K562 (cell line): ENCODE results near the gene LTB4R2. TPM values are rescaled to one million over a fixed set of nuclear protein-coding genes. Genes with fewer than 3 reads are reported as not detected.

Source experiments
- ATF7 ChIP-seq: fragments of 450-650 bp; IDR thresholded peaks from 2 replicates; pipeline ENCODE4 v1.7.1; 2014; ENCODE audit warnings: mild to moderate bottlenecking, moderate library complexity
- BCL6 ChIP-seq: fragments of 250-450 bp; sonication (Bioruptor Pico); IDR thresholded peaks from 2 replicates; pipeline ENCODE4 v1.4.0; 2020
- FOXK1 ChIP-seq: sonication (generic); formaldehyde crosslinking; IDR thresholded peaks from 2 replicates; pipeline ENCODE4 v1.8.0; 2022; ENCODE audit warnings: missing genetic modification reagents, mild to moderate bottlenecking, borderline replicate concordance
- FUS ChIP-seq: fragments of 200-400 bp; formaldehyde crosslinking; optimal IDR thresholded peaks from 2 replicates; pipeline ENCODE3; 2017; ENCODE audit warnings: low read depth, low read length
- MCM5 ChIP-seq: fragments of 450-650 bp; IDR thresholded peaks from 2 replicates; pipeline ENCODE4 v1.6.1; 2016; ENCODE audit warnings: low read depth
- NCOA6 ChIP-seq: fragments of 450-650 bp; IDR thresholded peaks from 2 replicates; pipeline ENCODE4 v1.6.1; 2017; ENCODE audit warnings: mild to moderate bottlenecking
- RBM34 ChIP-seq: fragments of 200-400 bp; formaldehyde crosslinking; IDR thresholded peaks from 2 replicates; pipeline ENCODE4 v1.6.1; 2018; ENCODE audit warnings: low read length, borderline replicate concordance; ENCODE audit not compliant: insufficient read depth
- SMAD4 ChIP-seq: fragments of 250-450 bp; sonication (Bioruptor Pico); conservative IDR thresholded peaks from 2 replicates; pipeline ENCODE4 v1.8.0; 2021; ENCODE audit warnings: inconsistent platforms, mild to moderate bottlenecking, moderate library complexity
- SRF ChIP-seq, 2 experiments: fragments of 250-450, 450-650 bp in 1 of 2; sonication (Bioruptor Pico) in 1 of 2; sonication (generic) in 1 of 2; formaldehyde crosslinking; IDR thresholded peaks; 2 replicates each; pipeline versions ENCODE4 v1.5.0 to v1.5.1; 2020 to 2022; ENCODE audit warnings: mild to moderate bottlenecking in 1 of 2, missing genetic modification reagents in 1 of 2
- ZNF282 ChIP-seq: sonication (generic); formaldehyde crosslinking; IDR thresholded peaks from 2 replicates; pipeline ENCODE4 v1.8.1; 2023; ENCODE audit warnings: missing genetic modification reagents
- ZNF316 ChIP-seq: fragments of 450-650 bp; IDR thresholded peaks from 2 replicates; pipeline ENCODE4 v1.6.1; 2016
- ZNF324 ChIP-seq: fragments of 250-450 bp; sonication (Bioruptor Pico); IDR thresholded peaks from 2 replicates; pipeline ENCODE4 v1.4.0; 2020; ENCODE audit warnings: mild to moderate bottlenecking
- ZNF79 ChIP-seq: fragments of 250-450 bp; sonication (Bioruptor Pico); IDR thresholded peaks from 2 replicates; pipeline ENCODE4 v1.4.0; 2020; ENCODE audit warnings: low read depth, mild to moderate bottlenecking, moderate library complexity
- polyA plus RNA-seq, 8 experiments: library from polyadenylated mRNA; depleted of rRNA in 4 of 8; stranded (reverse) in 5 of 8; unstranded in 3 of 8; fragments of >200 nt; fragmentation: Nextera tagmentation in 2 of 8; fragmentation: Illumina TruSeq in 1 of 8; extraction: Ambion mirVana in 2 of 8; extraction: Trizol in 1 of 8; gene quantifications; 2 replicates each; pipeline versions ENCODE4 v1.2.1 to v1.2.3, GENCODE V29; 2011 to 2014; ENCODE audit warnings: inconsistent platforms in 1 of 8, missing spikeins in 1 of 8
- total RNA-seq, 7 experiments: library from RNA; depleted of rRNA in 6 of 7; stranded (reverse); fragments of >200 nt in 6 of 7; fragmentation: Illumina TruSeq in 2 of 7; extraction: Trizol in 2 of 7; gene quantifications; 2 replicates each; pipeline versions ENCODE4 v1.2.1 to v1.2.3, GENCODE V29; 2011 to 2021; ENCODE audit warnings: low replicate concordance in 1 of 7
- TF ChIP-seq, protein P1 (sequence below): IDR thresholded peaks from 2 replicates; pipeline ENCODE4 v1.6.1; 2011; ENCODE audit warnings: borderline replicate concordance, low read depth, mild to moderate bottlenecking, moderate library complexity, low read length; ENCODE audit not compliant: insufficient read depth, poor library complexity, severe bottlenecking
- TF ChIP-seq, protein P2 (sequence below): sonication (generic); formaldehyde crosslinking; IDR thresholded peaks from 2 replicates; pipeline ENCODE4 v1.8.0; 2023; ENCODE audit warnings: missing genetic modification reagents, mild to moderate bottlenecking, borderline replicate concordance
- TF ChIP-seq, protein P3 (sequence below): fragments of 250-450 bp; sonication (Bioruptor Pico); IDR thresholded peaks from 2 replicates; pipeline ENCODE4 v1.5.1; 2021; ENCODE audit warnings: mild to moderate bottlenecking
- TF ChIP-seq, protein P4 (sequence below): sonication (generic); IDR thresholded peaks from 2 replicates; pipeline ENCODE4 v1.6.1; 2016
- TF ChIP-seq, protein P5 (sequence below): sonication (generic); formaldehyde crosslinking; IDR thresholded peaks from 2 replicates; pipeline ENCODE4 v1.8.0; 2022; ENCODE audit warnings: mild to moderate bottlenecking, missing genetic modification reagents

The LTB4R2 gene
- total and polyA plus RNA-seq, 9 of the 15 experiments (the other 6 are each of a cell fraction or from before 2014, with no cell fraction given) = 0.03 to 11.6 (median 2.8) TPM; not detected in 1

DNA sequence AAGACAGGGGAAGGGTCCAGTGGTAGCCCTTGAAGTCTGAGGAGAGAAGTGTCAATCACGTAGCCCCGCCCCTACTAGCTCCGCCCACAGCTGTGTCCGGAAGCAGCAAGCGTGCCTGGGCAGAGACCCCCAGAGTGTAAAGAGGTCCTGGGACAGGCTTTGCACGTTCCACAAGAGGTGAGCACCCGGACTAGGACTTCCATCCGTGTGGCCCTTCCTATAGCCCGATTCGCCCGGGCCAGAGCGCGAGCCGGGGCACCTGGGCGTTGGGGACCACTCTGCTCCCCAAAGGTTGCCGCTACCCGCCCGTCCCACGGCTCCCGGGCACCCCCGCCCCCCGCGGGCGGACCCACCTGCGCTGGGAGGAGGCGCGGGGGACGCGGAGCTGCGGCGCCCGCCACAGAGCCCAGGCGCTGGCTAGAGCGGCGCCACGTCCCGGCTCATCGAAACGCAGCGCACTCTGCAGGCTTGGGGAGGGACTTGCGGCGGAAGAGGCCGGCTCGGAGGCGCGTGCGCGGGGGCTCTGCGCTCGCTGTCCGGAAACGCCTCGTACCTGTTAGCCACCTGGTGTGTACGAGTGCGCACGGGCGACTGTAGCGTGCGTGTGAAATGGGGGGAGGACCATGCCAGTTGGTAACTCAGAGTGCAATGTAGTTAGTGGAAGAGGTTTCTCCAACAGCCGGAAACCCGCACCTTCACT lies 38.7 kb upstream of the LTB4R2 start, which contains the start of gene RABGGTA (continued):
- TF ChIP-seq, protein P1, sequence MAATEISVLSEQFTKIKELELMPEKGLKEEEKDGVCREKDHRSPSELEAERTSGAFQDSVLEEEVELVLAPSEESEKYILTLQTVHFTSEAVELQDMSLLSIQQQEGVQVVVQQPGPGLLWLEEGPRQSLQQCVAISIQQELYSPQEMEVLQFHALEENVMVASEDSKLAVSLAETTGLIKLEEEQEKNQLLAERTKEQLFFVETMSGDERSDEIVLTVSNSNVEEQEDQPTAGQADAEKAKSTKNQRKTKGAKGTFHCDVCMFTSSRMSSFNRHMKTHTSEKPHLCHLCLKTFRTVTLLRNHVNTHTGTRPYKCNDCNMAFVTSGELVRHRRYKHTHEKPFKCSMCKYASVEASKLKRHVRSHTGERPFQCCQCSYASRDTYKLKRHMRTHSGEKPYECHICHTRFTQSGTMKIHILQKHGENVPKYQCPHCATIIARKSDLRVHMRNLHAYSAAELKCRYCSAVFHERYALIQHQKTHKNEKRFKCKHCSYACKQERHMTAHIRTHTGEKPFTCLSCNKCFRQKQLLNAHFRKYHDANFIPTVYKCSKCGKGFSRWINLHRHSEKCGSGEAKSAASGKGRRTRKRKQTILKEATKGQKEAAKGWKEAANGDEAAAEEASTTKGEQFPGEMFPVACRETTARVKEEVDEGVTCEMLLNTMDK = peak; percentile 96
- TF ChIP-seq NCOA6 (no peak), SMAD4 (CRISPR knock-in tag) (peak; percentile 85), ZNF324 (CRISPR knock-in tag) (no peak), RBM34 (no peak), SRF (CRISPR knock-in tag; IDR thresholded peaks at IDR 0.05) (no peak), ZNF316 (no peak), MCM5 (no peak), ATF7 (peak; percentile 77), BCL6 (CRISPR knock-in tag) (no peak), FUS (no peak), ZNF282 (CRISPR knock-in tag) (no peak), ZNF79 (CRISPR knock-in tag) (no peak), FOXK1 (no peak)
- TF ChIP-seq, protein P2, sequence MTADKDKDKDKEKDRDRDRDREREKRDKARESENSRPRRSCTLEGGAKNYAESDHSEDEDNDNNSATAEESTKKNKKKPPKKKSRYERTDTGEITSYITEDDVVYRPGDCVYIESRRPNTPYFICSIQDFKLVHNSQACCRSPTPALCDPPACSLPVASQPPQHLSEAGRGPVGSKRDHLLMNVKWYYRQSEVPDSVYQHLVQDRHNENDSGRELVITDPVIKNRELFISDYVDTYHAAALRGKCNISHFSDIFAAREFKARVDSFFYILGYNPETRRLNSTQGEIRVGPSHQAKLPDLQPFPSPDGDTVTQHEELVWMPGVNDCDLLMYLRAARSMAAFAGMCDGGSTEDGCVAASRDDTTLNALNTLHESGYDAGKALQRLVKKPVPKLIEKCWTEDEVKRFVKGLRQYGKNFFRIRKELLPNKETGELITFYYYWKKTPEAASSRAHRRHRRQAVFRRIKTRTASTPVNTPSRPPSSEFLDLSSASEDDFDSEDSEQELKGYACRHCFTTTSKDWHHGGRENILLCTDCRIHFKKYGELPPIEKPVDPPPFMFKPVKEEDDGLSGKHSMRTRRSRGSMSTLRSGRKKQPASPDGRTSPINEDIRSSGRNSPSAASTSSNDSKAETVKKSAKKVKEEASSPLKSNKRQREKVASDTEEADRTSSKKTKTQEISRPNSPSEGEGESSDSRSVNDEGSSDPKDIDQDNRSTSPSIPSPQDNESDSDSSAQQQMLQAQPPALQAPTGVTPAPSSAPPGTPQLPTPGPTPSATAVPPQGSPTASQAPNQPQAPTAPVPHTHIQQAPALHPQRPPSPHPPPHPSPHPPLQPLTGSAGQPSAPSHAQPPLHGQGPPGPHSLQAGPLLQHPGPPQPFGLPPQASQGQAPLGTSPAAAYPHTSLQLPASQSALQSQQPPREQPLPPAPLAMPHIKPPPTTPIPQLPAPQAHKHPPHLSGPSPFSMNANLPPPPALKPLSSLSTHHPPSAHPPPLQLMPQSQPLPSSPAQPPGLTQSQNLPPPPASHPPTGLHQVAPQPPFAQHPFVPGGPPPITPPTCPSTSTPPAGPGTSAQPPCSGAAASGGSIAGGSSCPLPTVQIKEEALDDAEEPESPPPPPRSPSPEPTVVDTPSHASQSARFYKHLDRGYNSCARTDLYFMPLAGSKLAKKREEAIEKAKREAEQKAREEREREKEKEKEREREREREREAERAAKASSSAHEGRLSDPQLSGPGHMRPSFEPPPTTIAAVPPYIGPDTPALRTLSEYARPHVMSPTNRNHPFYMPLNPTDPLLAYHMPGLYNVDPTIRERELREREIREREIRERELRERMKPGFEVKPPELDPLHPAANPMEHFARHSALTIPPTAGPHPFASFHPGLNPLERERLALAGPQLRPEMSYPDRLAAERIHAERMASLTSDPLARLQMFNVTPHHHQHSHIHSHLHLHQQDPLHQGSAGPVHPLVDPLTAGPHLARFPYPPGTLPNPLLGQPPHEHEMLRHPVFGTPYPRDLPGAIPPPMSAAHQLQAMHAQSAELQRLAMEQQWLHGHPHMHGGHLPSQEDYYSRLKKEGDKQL (CRISPR knock-in tag) = no peak
- TF ChIP-seq, protein P3, sequence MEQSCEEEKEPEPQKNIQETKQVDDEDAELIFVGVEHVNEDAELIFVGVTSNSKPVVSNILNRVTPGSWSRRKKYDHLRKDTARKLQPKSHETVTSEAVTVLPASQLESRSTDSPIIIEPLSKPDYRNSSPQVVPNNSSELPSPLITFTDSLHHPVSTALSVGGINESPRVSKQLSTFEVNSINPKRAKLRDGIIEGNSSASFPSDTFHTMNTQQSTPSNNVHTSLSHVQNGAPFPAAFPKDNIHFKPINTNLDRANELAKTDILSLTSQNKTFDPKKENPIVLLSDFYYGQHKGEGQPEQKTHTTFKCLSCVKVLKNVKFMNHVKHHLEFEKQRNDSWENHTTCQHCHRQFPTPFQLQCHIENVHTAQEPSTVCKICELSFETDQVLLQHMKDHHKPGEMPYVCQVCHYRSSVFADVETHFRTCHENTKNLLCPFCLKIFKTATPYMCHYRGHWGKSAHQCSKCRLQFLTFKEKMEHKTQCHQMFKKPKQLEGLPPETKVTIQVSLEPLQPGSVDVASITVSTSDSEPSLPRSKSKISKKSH (CRISPR knock-in tag) = no peak
- TF ChIP-seq, protein P4, sequence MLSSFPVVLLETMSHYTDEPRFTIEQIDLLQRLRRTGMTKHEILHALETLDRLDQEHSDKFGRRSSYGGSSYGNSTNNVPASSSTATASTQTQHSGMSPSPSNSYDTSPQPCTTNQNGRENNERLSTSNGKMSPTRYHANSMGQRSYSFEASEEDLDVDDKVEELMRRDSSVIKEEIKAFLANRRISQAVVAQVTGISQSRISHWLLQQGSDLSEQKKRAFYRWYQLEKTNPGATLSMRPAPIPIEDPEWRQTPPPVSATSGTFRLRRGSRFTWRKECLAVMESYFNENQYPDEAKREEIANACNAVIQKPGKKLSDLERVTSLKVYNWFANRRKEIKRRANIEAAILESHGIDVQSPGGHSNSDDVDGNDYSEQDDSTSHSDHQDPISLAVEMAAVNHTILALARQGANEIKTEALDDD = no peak
- TF ChIP-seq, protein P5, sequence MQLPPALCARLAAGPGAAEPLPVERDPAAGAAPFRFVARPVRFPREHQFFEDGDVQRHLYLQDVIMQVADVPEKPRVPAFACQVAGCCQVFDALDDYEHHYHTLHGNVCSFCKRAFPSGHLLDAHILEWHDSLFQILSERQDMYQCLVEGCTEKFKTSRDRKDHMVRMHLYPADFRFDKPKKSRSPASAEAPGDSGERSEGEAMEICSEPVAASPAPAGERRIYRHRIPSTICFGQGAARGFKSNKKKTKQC = peak; percentile 57
